H1 (cell line): ENCODE data around the gene ASTN2. TPM values are rescaled to one million over a fixed set of nuclear protein-coding genes. Genes with fewer than 3 reads are reported as not detected.

Source experiments
- CTCF ChIA-PET: fragments of 300-600 bp; sonication (Branson Sonifier 250); formaldehyde crosslinking; loops from one replicate; lab custom pipeline; 2021; ENCODE audit not compliant: partially characterized antibody; lab: Charles Lee
- POLR2A ChIA-PET: fragments of 300-600 bp; sonication (Branson Sonifier 250); formaldehyde crosslinking; loops from one replicate; lab custom pipeline; 2021; ENCODE audit warnings: inconsistent platforms; ENCODE audit not compliant: partially characterized antibody; lab: Charles Lee
- DNase-seq, 2 experiments: peaks; one replicate each; pipeline versions ENCODE4 v3.0.0 to v3.0.0-alpha.2; 2010 to 2022; ENCODE audit warnings: low spot score in 2 of 2, low read depth in 1 of 2, mixed read lengths in 1 of 2
- FAIRE-seq: peaks from 2 replicates; lab custom pipeline; 2011; peaks lifted over from hg19 to GRCh38; lab: Jason Lieb, UNC
- H2AFZ ChIP-seq: 2 replicates; pipeline ENCODE4 v1.8.1; 2012; ENCODE audit warnings: low read length, inconsistent platforms
- H2AK5ac ChIP-seq: 2 replicates; pipeline ENCODE4 v1.6.1; 2013; ENCODE audit warnings: low read depth, low read length
- H2BK120ac ChIP-seq: replicated peaks from 2 replicates; pipeline ENCODE3; 2013; ENCODE audit warnings: low read depth, low read length, inconsistent platforms
- H2BK12ac ChIP-seq: 2 replicates; pipeline ENCODE4 v1.6.1; 2013; ENCODE audit warnings: low read depth, low read length
- H2BK15ac ChIP-seq: 2 replicates; pipeline ENCODE4 v1.6.1; 2013; ENCODE audit warnings: low read length
- H2BK20ac ChIP-seq: 2 replicates; pipeline ENCODE4 v1.6.1; 2013; ENCODE audit warnings: low read length
- H2BK5ac ChIP-seq: 2 replicates; pipeline ENCODE4 v1.6.1; 2013; ENCODE audit warnings: low read depth, low read length
- H3K14ac ChIP-seq: 2 replicates; pipeline ENCODE4 v1.6.1; 2013; ENCODE audit warnings: inconsistent platforms; ENCODE audit not compliant: insufficient read length
- H3K18ac ChIP-seq: 2 replicates; pipeline ENCODE4 v1.6.1; 2013; ENCODE audit warnings: low read length; ENCODE audit errors: extremely low read depth
- H3K23ac ChIP-seq: 2 replicates; pipeline ENCODE4 v1.6.1; 2013; ENCODE audit warnings: inconsistent platforms; ENCODE audit not compliant: insufficient read length
- H3K23me2 ChIP-seq: 2 replicates; pipeline ENCODE4 v1.6.1; 2013; ENCODE audit warnings: low read depth, low read length
- H3K27ac ChIP-seq: 2 replicates; pipeline ENCODE4 v1.6.1; 2011; ENCODE audit warnings: low read depth, low read length, inconsistent platforms
- H3K27me3 ChIP-seq, 4 experiments: replicated peaks in 1 of 4; 1 replicate in 1 of 4; 2 replicates in 3 of 4; pipeline versions ENCODE4 v1.6.1 to v1.8.1; 2011 to 2013; ENCODE audit warnings: low read length in 3 of 4, mild to moderate bottlenecking in 3 of 4, inconsistent platforms in 2 of 4, mixed read lengths in 2 of 4, moderate library complexity in 1 of 4; ENCODE audit not compliant: control insufficient read depth in 3 of 4, insufficient read depth in 3 of 4; ENCODE audit errors: extremely low read depth in 1 of 4
- H3K36me3 ChIP-seq, 4 experiments: 2 replicates each; pipeline versions ENCODE4 v1.6.1 to v1.8.1; 2011 to 2013; ENCODE audit warnings: mild to moderate bottlenecking in 4 of 4, low read length in 3 of 4, moderate library complexity in 2 of 4, control low read depth in 1 of 4, inconsistent platforms in 1 of 4; ENCODE audit not compliant: insufficient read depth in 4 of 4, control insufficient read depth in 2 of 4
- H3K4ac ChIP-seq: replicated peaks from 2 replicates; pipeline ENCODE3; 2013; ENCODE audit warnings: low read length, low read depth, mixed read lengths, inconsistent platforms; ENCODE audit not compliant: insufficient read length
- H3K4me1 ChIP-seq, 4 experiments: replicated peaks in 1 of 4; 1 replicate in 1 of 4; 2 replicates in 3 of 4; pipeline versions ENCODE4 v1.6.1 to v1.8.1; 2011 to 2013; ENCODE audit warnings: low read length in 3 of 4, inconsistent platforms in 2 of 4, mixed read lengths in 1 of 4; ENCODE audit not compliant: insufficient read depth in 4 of 4, control insufficient read depth in 3 of 4
- H3K4me2 ChIP-seq, 2 experiments: 2 replicates each; pipeline versions ENCODE4 v1.6.1 to v1.8.1; 2011 to 2013; ENCODE audit warnings: low read depth in 2 of 2, low read length in 2 of 2, control low read depth in 1 of 2, inconsistent platforms in 1 of 2, mild to moderate bottlenecking in 1 of 2; ENCODE audit not compliant: insufficient read depth in 1 of 2
- H3K4me3 ChIP-seq, 4 experiments: fragments of 200-600, 300-600 bp in 1 of 4; sonication (generic), shearing (Covaris generic), sonication (Bioruptor Twin) in 1 of 4; 2 replicates each; pipeline versions ENCODE4 v1.5.1 to v1.8.1; 2011 to 2016; ENCODE audit warnings: low read length in 4 of 4, low read depth in 3 of 4, control low read depth in 2 of 4, inconsistent platforms in 2 of 4, mild to moderate bottlenecking in 2 of 4, mixed read lengths in 1 of 4, moderate library complexity in 1 of 4; ENCODE audit not compliant: insufficient read depth in 2 of 4; ENCODE audit errors: extremely low read depth in 1 of 4
- H3K56ac ChIP-seq: replicated peaks from 2 replicates; pipeline ENCODE3; 2013; ENCODE audit warnings: low read depth, mild to moderate bottlenecking, mixed read lengths, low read length, inconsistent platforms; ENCODE audit not compliant: insufficient read length
- H3K79me1 ChIP-seq: 2 replicates; pipeline ENCODE4 v1.6.1; 2013; ENCODE audit warnings: low read depth, low read length, control low read depth
- H3K79me2 ChIP-seq, 2 experiments: 2 replicates each; pipeline versions ENCODE4 v1.6.1 to v1.8.1; 2012 to 2013; ENCODE audit warnings: low read length in 2 of 2, mild to moderate bottlenecking in 2 of 2, inconsistent platforms in 1 of 2; ENCODE audit not compliant: insufficient read depth in 2 of 2, control insufficient read depth in 1 of 2
- H3K9ac ChIP-seq, 4 experiments: replicated peaks in 1 of 4; 1 replicate in 1 of 4; 2 replicates in 3 of 4; pipeline versions ENCODE4 v1.6.1 to v1.8.1; 2011 to 2013; ENCODE audit warnings: low read depth in 3 of 4, low read length in 3 of 4, control low read depth in 2 of 4, mild to moderate bottlenecking in 2 of 4, moderate library complexity in 2 of 4, inconsistent platforms in 1 of 4; ENCODE audit errors: extremely low read depth in 1 of 4
- H3K9me3 ChIP-seq, 2 experiments: 2 replicates each; pipeline versions ENCODE4 v1.6.1 to v1.8.1; 2012 to 2013; ENCODE audit warnings: mild to moderate bottlenecking in 2 of 2, moderate library complexity in 2 of 2, control low read depth in 1 of 2, inconsistent platforms in 1 of 2, low read depth in 1 of 2, low read length in 1 of 2, mixed read lengths in 1 of 2; ENCODE audit not compliant: insufficient read depth in 2 of 2
- H4K20me1 ChIP-seq, 2 experiments: replicated peaks in 1 of 2; 2 replicates each; pipeline versions ENCODE3 to v1.8.1; 2011 to 2013; ENCODE audit warnings: inconsistent platforms in 2 of 2, low read length in 2 of 2, mild to moderate bottlenecking in 1 of 2; ENCODE audit not compliant: insufficient read depth in 2 of 2, control insufficient read depth in 1 of 2
- H4K5ac ChIP-seq: 2 replicates; pipeline ENCODE4 v1.6.1; 2013; ENCODE audit warnings: low read length, low read depth, mixed read lengths, inconsistent platforms; ENCODE audit not compliant: insufficient read length
- H4K8ac ChIP-seq: 2 replicates; pipeline ENCODE4 v1.8.0; 2013; ENCODE audit warnings: mild to moderate bottlenecking, moderate library complexity, low read length, inconsistent platforms; ENCODE audit not compliant: insufficient read depth; ENCODE audit errors: extremely low read depth
- H4K91ac ChIP-seq: replicated peaks from 2 replicates; pipeline ENCODE3; 2013; ENCODE audit warnings: low read length, mixed read lengths, inconsistent platforms; ENCODE audit not compliant: insufficient read length
- CBX5 ChIP-seq: fragments of 300-800, 300-1000 bp; sonication (generic); IDR thresholded peaks from 2 replicates; pipeline ENCODE4 v1.7.1; 2016; ENCODE audit warnings: antibody characterized with exemption, low read length, low read depth
- EP300 ChIP-seq, 2 experiments: IDR thresholded peaks; 1 replicate in 1 of 2; 2 replicates in 1 of 2; pipeline ENCODE4 v1.6.1; 2011 to 2012; ENCODE audit warnings: low read depth in 2 of 2, low read length in 2 of 2, mild to moderate bottlenecking in 2 of 2, borderline replicate concordance in 1 of 2, inconsistent platforms in 1 of 2, moderate library complexity in 1 of 2
- EZH2 ChIP-seq: fragments of 200-600 bp; sonication (generic); IDR thresholded peaks from 2 replicates; pipeline ENCODE4 v1.7.1; 2012; ENCODE audit warnings: low read depth, mild to moderate bottlenecking, moderate library complexity, low read length, inconsistent platforms; ENCODE audit not compliant: severe bottlenecking
- NANOG ChIP-seq: IDR thresholded peaks from 2 replicates; pipeline ENCODE4 v1.6.1; 2011; ENCODE audit warnings: low read length, low read depth, mild to moderate bottlenecking, inconsistent platforms; ENCODE audit not compliant: insufficient read depth, poor library complexity, severe bottlenecking
- SIN3A ChIP-seq, 2 experiments: IDR thresholded peaks in 1 of 2; conservative IDR thresholded peaks in 1 of 2; 2 replicates each; pipeline ENCODE4 v1.6.1; 2011 to 2012; ENCODE audit warnings: low read length in 2 of 2, improper control_type of control experiment in 1 of 2, low read depth in 1 of 2, mild to moderate bottlenecking in 1 of 2
- WGBS, 2 experiments: shearing (Covaris generic) in 1 of 2; methylation state at CpG; one replicate each; pipeline versions ENCODE4 v1.1.6 to v1.1.7; 2013 to 2015; ENCODE audit warnings: low lambda C conversion rate in 2 of 2, mixed read lengths in 2 of 2, inconsistent platforms in 1 of 2, low coverage in 1 of 2, missing lambda C conversion rate in 1 of 2; ENCODE audit not compliant: insufficient replicate concordance in 2 of 2, insufficient coverage in 1 of 2, insufficient read length in 1 of 2; ENCODE audit errors: extremely low coverage in 1 of 2, missing lambda C conversion rate in 1 of 2; 5-methylcytosine and 5-hydroxymethylcytosine counted together
- polyA plus RNA-seq, 7 experiments: library from polyadenylated mRNA; depleted of rRNA in 3 of 7; stranded (reverse) in 5 of 7; unstranded in 2 of 7; fragments of >200 nt in 5 of 7; fragments of 200-250 nt in 2 of 7; gene quantifications; 1 replicate in 5 of 7; 2 replicates in 1 of 7; 4 replicates in 1 of 7; pipeline versions ENCODE4 v1.2.1 to v1.2.3, GENCODE V29; 2011 to 2013; ENCODE audit warnings: missing spikeins in 2 of 7, mixed read lengths in 2 of 7
- total RNA-seq: library from RNA; stranded (reverse); fragmentation: NEBNext Ultra II Directional; extraction: Animal tissue kit (Norgen Biotek cat#: 25700); gene quantifications from 2 replicates; pipeline ENCODE4 v1.2.1, GENCODE V29; 2021

Gene ASTN2
- total and polyA plus RNA-seq, 2 of the 8 experiments (the other 6 are each of a cell fraction or from before 2014, with no cell fraction given): 8.2 to 13.7 TPM

DNA sequence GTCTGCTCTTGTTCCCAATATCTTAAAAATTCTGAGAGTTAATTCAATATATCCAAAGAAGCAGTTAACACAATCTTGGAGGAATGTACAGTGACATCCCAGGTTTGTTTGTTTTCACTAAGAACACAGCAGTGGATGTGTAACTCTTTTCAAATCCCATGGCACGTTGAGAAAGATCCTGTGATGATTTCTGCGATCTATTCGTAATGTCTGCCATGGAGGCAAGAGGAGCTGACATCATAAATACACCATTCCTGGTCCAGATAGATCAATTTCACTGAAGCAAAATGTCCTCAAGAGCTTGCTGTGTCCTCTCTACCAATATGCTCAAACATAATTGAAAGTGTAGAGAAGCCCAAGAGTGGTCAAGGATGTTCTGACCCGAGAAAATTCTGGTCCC lies 980.5 kb downstream of the ASTN2 start:
- H3K27ac ChIP-seq: no peak overlapping the region
- TF ChIP-seq NANOG: no peak
- TF ChIP-seq EZH2: no peak
- no peak for TF ChIP-seq CBX5
- no peak for TF ChIP-seq EP300 (IDR thresholded peaks at IDR 0.05; ENCODE audit: borderline replicate concordance in 1 of 2, low read depth in 2 of 2, low read length in 2 of 2)
- no peak for TF ChIP-seq SIN3A (conservative IDR thresholded peaks at IDR 0.05 in 1 of 2, IDR thresholded peaks at IDR 0.05 in 1 of 2; ENCODE audit: low read depth in 1 of 2, low read length in 2 of 2)
- ChIA-PET POLR2A (interaction anchor here (1.3 kb wide), 1 partner anchor 10 kb away, joined by 3 read pairs; no protein-coding TSS in a partner anchor), CTCF (interaction anchor here (0.8 to 2.8 kb wide), 4 partner anchors 13 to 138 kb away, joined by 3 to 10 read pairs (median 3); no protein-coding TSS in a partner anchor)
- H2BK120ac ChIP-seq: no peak overlapping the region
- no peak overlapping the region for H3K14ac ChIP-seq
- no peak overlapping the region for H3K4me3 ChIP-seq
- no peak overlapping the region for H4K91ac ChIP-seq
- no peaks in the 10 kb centered on the region for H3K79me1 ChIP-seq
- no peak overlapping the region for H2BK15ac ChIP-seq
- no peak overlapping the region for H3K56ac ChIP-seq
- no peaks in the 10 kb centered on the region for H3K36me3 ChIP-seq
- no peak overlapping the region for H2AK5ac ChIP-seq
- no peak overlapping the region for H3K4ac ChIP-seq
- no peaks in the 10 kb centered on the region for H4K20me1 ChIP-seq
- H3K23ac ChIP-seq: no peak overlapping the region
- no peak overlapping the region for H4K8ac ChIP-seq
- WGBS, 2 experiments: 93% methylated on average over 4 of the region's 4 CpGs; no CpG with 5 or more reads in 1 of the 2 experiments
- no peak overlapping the region for H2BK5ac ChIP-seq
- no peak overlapping the region for H3K4me2 ChIP-seq
- DNase-seq (no peak), FAIRE-seq (no peak)
- no peaks in the 10 kb centered on the region for H3K79me2 ChIP-seq
- no peak overlapping the region for H2BK12ac ChIP-seq
- no peak overlapping the region for H3K18ac ChIP-seq
- H4K5ac ChIP-seq: no peak overlapping the region
- H3K9me3 ChIP-seq: no peaks in the 10 kb centered on the region
- no peak overlapping the region for H3K9ac ChIP-seq
- no peaks in the 10 kb centered on the region for H3K4me1 ChIP-seq
- H2AFZ ChIP-seq: no peak overlapping the region
- H2BK20ac ChIP-seq: no peak overlapping the region
- H3K23me2 ChIP-seq: no peaks in the 10 kb centered on the region
- H3K27me3 ChIP-seq: no peaks in the 10 kb centered on the region
